GM23338 (cell line): ENCODE results near the gene CCDC117. TPM values are rescaled to one million over a fixed set of nuclear protein-coding genes. Genes with fewer than 3 reads are reported as not detected.

Source experiments
- ATAC-seq: fragments of 200-7000 bp; cut with Tn5 transposase; 3 replicates; pipeline ENCODE4 v1.9.1; 2020
- DNase-seq: peaks from one replicate; pipeline ENCODE4 v3.0.0-alpha.2; 2015; ENCODE audit warnings: low spot score
- H2AFZ ChIP-seq: fragments of 200-600 bp; sonication (generic); 2 replicates; pipeline ENCODE4 v1.8.0; 2016; ENCODE audit warnings: antibody characterized with exemption, mild to moderate bottlenecking, moderate library complexity
- H3F3A ChIP-seq: fragments of 200-600 bp; sonication (generic); replicated peaks from 2 replicates; pipeline ENCODE4 v1.8.0; 2017; ENCODE audit warnings: antibody characterized with exemption, mixed run types, low read depth
- H3K27ac ChIP-seq: fragments of 200-600 bp; sonication (generic); 2 replicates; pipeline ENCODE4 v1.6.1; 2016; ENCODE audit warnings: low read depth
- H3K27me3 ChIP-seq: fragments of 200-600 bp; sonication (generic); 2 replicates; pipeline ENCODE4 v1.8.0; 2016; ENCODE audit warnings: mild to moderate bottlenecking, mixed run types, moderate library complexity; ENCODE audit not compliant: insufficient read depth
- H3K36me3 ChIP-seq: fragments of 200-600 bp; sonication (generic); 2 replicates; pipeline ENCODE4 v1.8.0; 2016; ENCODE audit warnings: mild to moderate bottlenecking; ENCODE audit not compliant: insufficient read depth
- H3K4me1 ChIP-seq: fragments of 200-600 bp; sonication (generic); 2 replicates; pipeline ENCODE4 v1.8.0; 2016; ENCODE audit warnings: mild to moderate bottlenecking, moderate library complexity; ENCODE audit not compliant: insufficient read depth
- H3K4me2 ChIP-seq: fragments of 200-600 bp; sonication (generic); 2 replicates; pipeline ENCODE4 v1.7.1; 2017; ENCODE audit warnings: mixed run types
- H3K4me3 ChIP-seq: fragments of 200-600 bp; sonication (generic); 2 replicates; pipeline ENCODE4 v1.6.1; 2016; ENCODE audit warnings: mixed run types
- H3K79me2 ChIP-seq: fragments of 200-600 bp; sonication (generic); replicated peaks from 2 replicates; pipeline ENCODE4 v1.8.0; 2017; ENCODE audit warnings: mild to moderate bottlenecking; ENCODE audit not compliant: insufficient read depth
- H3K9me2 ChIP-seq: fragments of 200-600 bp; sonication (generic); 2 replicates; pipeline ENCODE4 v1.8.0; 2017; ENCODE audit not compliant: insufficient read depth
- H4K20me1 ChIP-seq: fragments of 200-600 bp; sonication (generic); replicated peaks from 2 replicates; pipeline ENCODE4 v1.8.0; 2017; ENCODE audit warnings: mild to moderate bottlenecking; ENCODE audit not compliant: insufficient read depth
- H3K27ac Mint-ChIP-seq: 2 replicates; pipeline ENCODE4 v1.8.0; 2020; ENCODE audit warnings: inconsistent platforms, mild to moderate bottlenecking, moderate library complexity, mixed read lengths
- H3K27me3 Mint-ChIP-seq: 3 replicates; pipeline ENCODE4 v1.8.0; 2022; ENCODE audit warnings: low read depth, mild to moderate bottlenecking, moderate library complexity, mixed read lengths, inconsistent platforms; ENCODE audit not compliant: insufficient read depth, poor library complexity
- H3K36me3 Mint-ChIP-seq: 3 replicates; pipeline ENCODE4 v1.8.0; 2021; ENCODE audit warnings: low read depth, mild to moderate bottlenecking, inconsistent platforms, moderate library complexity, mixed read lengths
- H3K4me1 Mint-ChIP-seq: 3 replicates; pipeline ENCODE4 v1.8.0; 2020; ENCODE audit warnings: mild to moderate bottlenecking, inconsistent platforms, mixed read lengths
- H3K4me3 Mint-ChIP-seq: 3 replicates; pipeline ENCODE4 v1.8.0; 2021; ENCODE audit warnings: moderate library complexity, mild to moderate bottlenecking, inconsistent platforms, mixed read lengths
- H3K9me3 Mint-ChIP-seq: 3 replicates; pipeline ENCODE4 v1.8.0; 2020; ENCODE audit warnings: moderate library complexity, mild to moderate bottlenecking, inconsistent platforms, mixed read lengths
- CTCF ChIP-seq, 2 experiments: fragments of 200-600 bp in 1 of 2; sonication (generic) in 1 of 2; conservative IDR thresholded peaks; 2 replicates each; pipeline versions ENCODE4 v1.5.1 to v1.6.1; 2016 to 2017; ENCODE audit warnings: antibody characterized with exemption in 2 of 2, low read depth in 2 of 2, mild to moderate bottlenecking in 2 of 2, moderate library complexity in 1 of 2
- EZH2phosphoT487 ChIP-seq: fragments of 200-600 bp; sonication (generic); IDR thresholded peaks from one replicate; pipeline ENCODE4 v1.8.1; 2018; ENCODE audit warnings: antibody characterized with exemption; ENCODE audit not compliant: unreplicated experiment
- NANOG ChIP-seq: IDR thresholded peaks from 2 replicates; pipeline ENCODE4 v1.6.1; 2016; ENCODE audit warnings: antibody characterized with exemption, borderline replicate concordance
- REST ChIP-seq: IDR thresholded peaks from one replicate; pipeline ENCODE4 v1.6.1; 2018; ENCODE audit warnings: antibody characterized with exemption; ENCODE audit not compliant: unreplicated experiment
- polyA plus RNA-seq: library from polyadenylated mRNA; unstranded; fragments of >200 nt; fragmentation: Nextera tagmentation; extraction: Ambion mirVana; gene quantifications from 2 replicates; pipeline ENCODE4 v1.2.1, GENCODE V29; 2016
- total RNA-seq: library from RNA; depleted of rRNA; stranded (reverse); fragments of >200 nt; shearing (Covaris generic); gene quantifications from 2 replicates; pipeline ENCODE4 v1.2.3, GENCODE V29; 2014

CCDC117 gene
- total and polyA plus RNA-seq, 2 experiments from 2014 or later = 23.9 to 54.1 TPM

DNA sequence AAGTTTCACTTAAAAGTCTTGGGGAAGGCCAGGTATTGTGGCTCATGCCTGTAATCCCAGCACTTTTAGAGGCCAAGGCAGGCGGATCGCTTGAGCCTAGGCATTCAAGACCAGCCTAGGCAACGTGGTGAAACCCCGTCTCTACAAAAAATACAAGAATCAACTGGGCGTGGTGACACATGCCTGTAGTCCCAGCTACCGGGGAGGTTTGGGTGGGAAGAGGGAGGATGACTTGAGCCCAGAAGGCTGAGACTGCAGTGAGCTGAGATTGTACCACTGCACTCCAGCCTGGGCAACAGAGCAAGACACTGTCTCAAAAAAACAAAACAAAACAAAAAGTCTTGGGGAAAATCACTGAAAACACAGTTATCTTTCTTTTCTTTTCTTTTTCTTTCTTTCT, 43.2 kb downstream of the CCDC117 start:
- Histone ChIP-seq H3K27me3 (no peaks in the 10 kb centered on the region), H3K4me3 (no peak overlapping the region), H3K9me2 (no peaks in the 10 kb centered on the region), H3F3A (0 out of 2 replicates have a peak, but pooled peaks cover 4% of the 10 kb centered on the region), H3K4me2 (no peak overlapping the region), H3K36me3 (no peaks in the 10 kb centered on the region), H3K27ac (peak overlapping the region; percentile 63), H4K20me1 (no peaks in the 10 kb centered on the region), H3K79me2 (no peaks in the 10 kb centered on the region), H3K4me1 (no peaks in the 10 kb centered on the region; the same call in none of the 2 replicates), H2AFZ (no peak overlapping the region)
- DNase-seq = no peak
- TF ChIP-seq CTCF (conservative IDR thresholded peaks at IDR 0.05; ENCODE audit: low read depth in 2 of 2) (no peak), EZH2phosphoT487 (no peak)
- no peaks in the 10 kb centered on the region for H3K36me3 Mint-ChIP-seq
- no peak overlapping the region for H3K4me3 Mint-ChIP-seq
- peaks cover 14% of the 10 kb centered on the region for H3K4me1 Mint-ChIP-seq
- no peak overlapping the region for H3K27ac Mint-ChIP-seq
- ATAC-seq = no peak
- peaks cover 14% of the 10 kb centered on the region for H3K27me3 Mint-ChIP-seq
- H3K9me3 Mint-ChIP-seq = no peaks in the 10 kb centered on the region

- Histone ChIP-seq H3K9me2 (no peaks in the 10 kb centered on the region), H3K4me1 (no peaks in the 10 kb centered on the region; the same call in none of the 2 replicates), H2AFZ (no peak overlapping the region), H4K20me1 (no peaks in the 10 kb centered on the region), H3K79me2 (no peaks in the 10 kb centered on the region), H3K36me3 (no peaks in the 10 kb centered on the region), H3K4me3 (no peak overlapping the region), H3K27ac (no peak overlapping the region), H3F3A (no peaks in the 10 kb centered on the region), H3K27me3 (no peaks in the 10 kb centered on the region), H3K4me2 (no peak overlapping the region)
- no peak overlapping the region for H3K4me3 Mint-ChIP-seq
- ATAC-seq (no peak), DNase-seq (no peak)
- peaks cover 14% of the 10 kb centered on the region for H3K4me1 Mint-ChIP-seq
- no peaks in the 10 kb centered on the region for H3K9me3 Mint-ChIP-seq
- H3K36me3 Mint-ChIP-seq = no peaks in the 10 kb centered on the region
- H3K27ac Mint-ChIP-seq = no peak overlapping the region
- TF ChIP-seq NANOG (no peak), EZH2phosphoT487 (no peak), REST (no peak)
- H3K27me3 Mint-ChIP-seq = peaks cover 14% of the 10 kb centered on the region
These were observed 44.6 kb downstream of the CCDC117 start for GRCh38 chr22:28817064-28817463.
